Measurements from ENCODE around the gene CSNK1E.

Gene CSNK1E

DNA sequence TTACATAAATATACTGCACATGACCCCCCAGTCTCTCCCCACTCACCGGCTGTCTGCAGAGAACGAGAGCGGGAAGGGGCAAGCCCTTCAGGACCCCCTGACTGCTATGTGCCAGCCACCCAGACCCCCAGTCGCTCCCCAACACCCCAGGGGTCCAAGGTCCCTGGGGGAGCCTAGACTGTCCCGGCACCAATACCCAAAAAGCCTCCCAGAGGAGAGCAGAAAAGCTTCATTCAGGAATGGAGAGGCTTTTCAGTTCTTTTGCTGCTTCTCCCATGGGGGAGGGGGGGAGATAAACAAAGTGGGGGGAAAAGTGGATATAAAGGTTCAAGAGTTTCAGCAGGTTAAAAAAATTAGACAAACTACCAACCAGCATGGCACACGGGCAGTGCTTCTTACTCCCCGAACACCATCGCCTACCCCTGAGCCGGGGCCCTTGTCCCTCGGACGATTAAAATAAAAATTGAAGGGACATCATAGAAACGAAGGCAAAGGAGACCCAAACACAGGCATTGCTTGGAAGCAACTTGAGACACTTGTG lies 1.3 kb downstream of the CSNK1E start:
- TF ChIP-seq TAF1 (IDR thresholded peaks at IDR 0.05; ENCODE audit: borderline replicate concordance, insufficient read depth, low read length) (no peak), FOXP2 (optimal IDR thresholded peaks at IDR 0.05; ENCODE audit: borderline replicate concordance, extremely low read depth, extremely low read length, insufficient read depth) (no peak), SIN3A (IDR thresholded peaks at IDR 0.05; ENCODE audit: borderline replicate concordance, insufficient read depth, low read length) (no peak), POLR2AphosphoS5 (IDR thresholded peaks at IDR 0.05; ENCODE audit: low read depth, low read length) (no peak)
- TF ChIP-seq, protein P1, sequence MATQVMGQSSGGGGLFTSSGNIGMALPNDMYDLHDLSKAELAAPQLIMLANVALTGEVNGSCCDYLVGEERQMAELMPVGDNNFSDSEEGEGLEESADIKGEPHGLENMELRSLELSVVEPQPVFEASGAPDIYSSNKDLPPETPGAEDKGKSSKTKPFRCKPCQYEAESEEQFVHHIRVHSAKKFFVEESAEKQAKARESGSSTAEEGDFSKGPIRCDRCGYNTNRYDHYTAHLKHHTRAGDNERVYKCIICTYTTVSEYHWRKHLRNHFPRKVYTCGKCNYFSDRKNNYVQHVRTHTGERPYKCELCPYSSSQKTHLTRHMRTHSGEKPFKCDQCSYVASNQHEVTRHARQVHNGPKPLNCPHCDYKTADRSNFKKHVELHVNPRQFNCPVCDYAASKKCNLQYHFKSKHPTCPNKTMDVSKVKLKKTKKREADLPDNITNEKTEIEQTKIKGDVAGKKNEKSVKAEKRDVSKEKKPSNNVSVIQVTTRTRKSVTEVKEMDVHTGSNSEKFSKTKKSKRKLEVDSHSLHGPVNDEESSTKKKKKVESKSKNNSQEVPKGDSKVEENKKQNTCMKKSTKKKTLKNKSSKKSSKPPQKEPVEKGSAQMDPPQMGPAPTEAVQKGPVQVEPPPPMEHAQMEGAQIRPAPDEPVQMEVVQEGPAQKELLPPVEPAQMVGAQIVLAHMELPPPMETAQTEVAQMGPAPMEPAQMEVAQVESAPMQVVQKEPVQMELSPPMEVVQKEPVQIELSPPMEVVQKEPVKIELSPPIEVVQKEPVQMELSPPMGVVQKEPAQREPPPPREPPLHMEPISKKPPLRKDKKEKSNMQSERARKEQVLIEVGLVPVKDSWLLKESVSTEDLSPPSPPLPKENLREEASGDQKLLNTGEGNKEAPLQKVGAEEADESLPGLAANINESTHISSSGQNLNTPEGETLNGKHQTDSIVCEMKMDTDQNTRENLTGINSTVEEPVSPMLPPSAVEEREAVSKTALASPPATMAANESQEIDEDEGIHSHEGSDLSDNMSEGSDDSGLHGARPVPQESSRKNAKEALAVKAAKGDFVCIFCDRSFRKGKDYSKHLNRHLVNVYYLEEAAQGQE (IDR thresholded peaks at IDR 0.05; ENCODE audit: insufficient read depth in 1 of 2, low read depth in 2 of 2, low read length in 2 of 2), result no peak

GRCh38 chr22:38314933-38315822 lies 2.1 kb downstream of the CSNK1E start:
- no peak for TF ChIP-seq TAF1 (IDR thresholded peaks at IDR 0.05; ENCODE audit: borderline replicate concordance, insufficient read depth, low read length)
- TF ChIP-seq FOXP2 (optimal IDR thresholded peaks at IDR 0.05; ENCODE audit: borderline replicate concordance, extremely low read depth, extremely low read length, insufficient read depth), result peak; percentile 68

DNA sequence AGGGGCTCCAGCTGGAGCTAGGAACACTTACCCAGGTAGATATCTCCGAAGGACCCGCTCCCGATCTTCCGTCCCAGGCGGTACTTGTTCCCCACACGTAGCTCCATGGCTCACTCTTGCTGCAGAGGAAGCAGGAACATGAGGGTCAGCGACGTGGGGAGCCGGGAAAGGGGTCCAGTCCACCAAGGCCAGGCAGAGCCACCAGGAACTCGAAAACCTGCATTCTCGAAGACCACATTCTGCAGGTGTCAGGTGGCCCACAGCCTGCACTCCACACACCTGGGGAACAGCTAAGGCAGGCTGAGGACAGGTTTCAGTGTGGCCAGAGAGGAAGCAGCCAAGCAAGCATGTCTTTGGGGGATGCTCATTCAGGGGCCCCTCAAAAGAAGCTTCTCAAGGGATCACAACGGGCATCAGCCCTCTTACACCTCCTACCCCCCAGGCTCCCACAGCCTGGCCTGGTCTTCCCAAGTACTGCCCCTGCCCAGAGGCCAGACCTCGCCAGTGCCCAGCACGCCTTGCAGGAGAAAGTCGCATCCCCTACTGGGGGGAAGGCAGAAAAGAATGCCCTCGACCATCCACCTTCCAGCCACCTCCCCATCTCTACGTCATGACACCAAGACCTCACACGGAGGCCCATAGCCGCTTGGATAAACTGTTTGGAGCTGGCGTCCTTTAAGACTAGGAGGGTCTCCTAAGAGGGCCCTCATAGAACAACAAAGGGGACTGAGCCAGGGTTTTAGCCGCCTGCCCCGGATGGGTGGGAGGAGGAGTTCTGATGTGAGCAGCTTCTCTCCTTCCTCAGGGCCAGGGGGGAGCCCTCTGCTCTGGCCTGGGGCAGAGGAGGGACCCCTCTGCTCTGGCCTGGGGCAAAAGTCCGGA lies 2.9 kb downstream of the CSNK1E start:
- TF ChIP-seq FOXP2 (optimal IDR thresholded peaks at IDR 0.05; ENCODE audit: borderline replicate concordance, extremely low read depth, extremely low read length, insufficient read depth) (no peak), SIN3A (IDR thresholded peaks at IDR 0.05; ENCODE audit: borderline replicate concordance, insufficient read depth, low read length) (no peak), TAF1 (IDR thresholded peaks at IDR 0.05; ENCODE audit: borderline replicate concordance, insufficient read depth, low read length) (no peak), POLR2AphosphoS5 (IDR thresholded peaks at IDR 0.05; ENCODE audit: low read depth, low read length) (no peak)
- TF ChIP-seq, protein P1 (IDR thresholded peaks at IDR 0.05; ENCODE audit: insufficient read depth in 1 of 2, low read depth in 2 of 2, low read length in 2 of 2), result no peak

- no peak for TF ChIP-seq TAF1 (IDR thresholded peaks at IDR 0.05; ENCODE audit: borderline replicate concordance, insufficient read depth, low read length)
- TF ChIP-seq, protein P1 (IDR thresholded peaks at IDR 0.05; ENCODE audit: insufficient read depth in 1 of 2, low read depth in 2 of 2, low read length in 2 of 2), result no peak
- no peak; the same call in 1 of the 2 replicates for TF ChIP-seq SIN3A (IDR thresholded peaks at IDR 0.05; ENCODE audit: borderline replicate concordance, insufficient read depth, low read length)
- TF ChIP-seq POLR2AphosphoS5 (IDR thresholded peaks at IDR 0.05; ENCODE audit: low read depth, low read length), result no peak
- TF ChIP-seq FOXP2 (optimal IDR thresholded peaks at IDR 0.05; ENCODE audit: borderline replicate concordance, extremely low read depth, extremely low read length, insufficient read depth), result no peak
Measured at GRCh38 chr22:38313384-38313955, 3.8 kb downstream of the CSNK1E start.

GRCh38 chr22:38312261-38312800 lies 4.9 kb downstream of the CSNK1E start:
- TF ChIP-seq FOXP2 (optimal IDR thresholded peaks at IDR 0.05; ENCODE audit: borderline replicate concordance, extremely low read depth, extremely low read length, insufficient read depth) (no peak), POLR2AphosphoS5 (IDR thresholded peaks at IDR 0.05; ENCODE audit: low read depth, low read length) (no peak), TAF1 (IDR thresholded peaks at IDR 0.05; ENCODE audit: borderline replicate concordance, insufficient read depth, low read length) (no peak), SIN3A (IDR thresholded peaks at IDR 0.05; ENCODE audit: borderline replicate concordance, insufficient read depth, low read length) (no peak)
- TF ChIP-seq, protein P1 (IDR thresholded peaks at IDR 0.05; ENCODE audit: insufficient read depth in 1 of 2, low read depth in 2 of 2, low read length in 2 of 2), result no peak

Measured in PFSK-1 (cell line).